NCI-H510A (cell line): Measurements from ENCODE around the gene CDK7.
A peak's percentile ranks its signal among the peaks of the same experiment; 100 is the strongest.
"Not testable (repeated sequence)": the region's sequence is repeated elsewhere in the genome, so short reads cannot be mapped to it uniquely, and the experiment has no call there.

ENCODE experiments used
- DNase-seq: peaks from one replicate; lab custom pipeline; 2025; lab: John Stamatoyannopoulos, UW

The CDK7 gene

GRCh38 chr5:69234457-69235268 is at the start of gene CDK7:
CDK7 (plus strand) TSS chr5:69234886; CDS start chr5:69234976, 90 bp downstream.
- peak; percentile 79 for DNase-seq

DNA sequence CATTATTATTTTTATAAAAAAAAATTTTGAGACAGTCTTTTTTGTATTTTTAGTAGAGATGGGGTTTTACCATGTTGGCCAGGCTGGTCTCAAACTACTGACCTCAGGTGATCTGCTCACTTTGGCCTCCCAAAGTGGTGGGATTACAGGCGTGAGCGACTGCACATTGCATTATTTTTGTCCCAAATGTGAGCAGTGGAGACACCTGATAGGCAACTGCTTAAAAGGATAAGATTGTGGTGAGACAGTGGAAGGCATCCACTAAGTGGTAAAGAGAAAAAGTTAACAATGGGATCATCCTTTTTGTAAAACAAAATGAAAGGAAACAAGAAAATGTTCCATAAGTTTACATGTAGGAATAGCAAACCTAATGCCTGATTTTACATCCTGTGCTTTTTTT is 47.3 kb upstream of the CDK7 start:
- DNase-seq: no peak

GRCh38 chr5:69188811-69189161 is 45.9 kb upstream of the CDK7 start:
- no peak for DNase-seq

DNA sequence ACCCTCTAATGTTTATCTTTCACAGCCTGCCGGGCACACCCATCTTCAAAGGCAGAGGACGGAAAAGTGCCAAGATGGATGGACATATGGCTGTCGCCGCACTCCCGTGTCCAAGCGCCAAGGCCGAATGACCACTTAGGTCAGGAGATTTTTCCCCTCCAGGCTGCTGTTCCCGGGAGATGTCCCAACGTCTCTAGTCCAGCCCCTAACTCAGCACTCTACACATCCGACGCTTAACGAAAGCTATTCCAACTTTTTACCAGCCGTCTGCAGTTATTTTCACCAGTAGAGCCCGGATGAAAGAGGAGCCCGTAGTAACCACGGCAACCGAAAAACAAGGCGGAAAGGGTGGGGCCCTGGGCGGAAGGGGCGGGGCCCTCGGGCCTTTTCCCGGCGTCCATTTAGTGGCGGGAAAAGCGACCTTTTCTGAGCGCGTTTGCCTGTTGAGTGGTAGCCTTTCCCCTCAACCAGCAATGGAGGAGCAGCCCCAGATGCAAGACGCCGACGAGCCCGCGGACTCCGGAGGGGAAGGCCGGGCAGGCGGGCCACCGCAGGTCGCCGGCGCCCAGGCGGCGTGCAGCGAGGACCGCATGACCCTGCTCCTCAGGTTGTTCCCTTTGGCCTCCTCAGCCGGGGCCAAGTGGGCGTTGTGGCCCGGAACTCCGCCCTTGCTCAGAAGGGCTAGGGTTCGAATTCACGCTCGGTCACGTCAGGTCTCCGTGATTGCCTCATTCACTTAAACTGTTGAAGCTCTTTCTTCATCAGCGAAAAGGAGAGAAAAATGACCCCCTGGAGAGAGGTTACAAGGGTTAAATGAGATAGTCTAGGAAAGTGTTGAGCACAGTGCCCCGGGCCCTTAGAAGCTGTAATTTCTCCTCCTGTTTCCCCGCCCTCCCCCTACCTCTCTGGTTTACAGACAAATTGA is 45.3 kb upstream of the CDK7 start, which contains the start of gene CENPH:
Gene CENPH, plus strand, starts transcription at position 422 of the 925 bp plus-strand sequence. Its CDS starts 52 bp downstream, at position 474.
- DNase-seq: peak; percentile 56

GRCh38 chr5:69202497-69202896 is 32.2 kb upstream of the CDK7 start:
- no peak for DNase-seq

DNA sequence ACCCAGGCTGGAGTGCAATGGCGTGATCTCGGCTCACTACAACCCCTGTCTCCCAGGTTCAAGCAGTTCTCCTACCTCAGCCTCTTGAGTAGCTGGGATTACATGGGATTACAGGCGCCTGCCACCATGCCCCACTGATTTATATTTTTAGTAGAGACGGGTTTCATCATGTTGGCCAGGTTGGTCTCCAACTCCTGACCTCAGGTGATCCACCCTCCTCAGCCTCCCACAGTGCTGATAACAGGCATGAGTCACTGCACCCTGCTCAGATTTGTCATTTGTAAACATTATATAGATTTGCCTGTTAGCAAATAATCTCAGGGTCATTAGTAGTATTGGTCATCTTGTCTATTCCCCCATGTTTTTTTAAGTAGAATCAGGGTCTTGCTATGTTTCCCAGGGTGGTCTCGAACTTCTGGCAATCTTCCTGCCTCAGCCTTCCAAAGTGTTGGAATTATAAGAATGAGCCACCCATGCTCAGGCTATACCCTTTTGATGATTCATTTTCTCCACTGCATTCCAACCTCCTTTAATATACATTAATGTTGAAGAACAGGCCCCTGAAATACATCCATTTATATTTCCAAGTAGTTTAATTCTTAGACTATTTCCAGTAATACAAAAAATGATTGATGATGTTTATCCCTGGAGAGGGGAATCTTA is 28.0 kb upstream of the CDK7 start:
- no peak for DNase-seq

DNA sequence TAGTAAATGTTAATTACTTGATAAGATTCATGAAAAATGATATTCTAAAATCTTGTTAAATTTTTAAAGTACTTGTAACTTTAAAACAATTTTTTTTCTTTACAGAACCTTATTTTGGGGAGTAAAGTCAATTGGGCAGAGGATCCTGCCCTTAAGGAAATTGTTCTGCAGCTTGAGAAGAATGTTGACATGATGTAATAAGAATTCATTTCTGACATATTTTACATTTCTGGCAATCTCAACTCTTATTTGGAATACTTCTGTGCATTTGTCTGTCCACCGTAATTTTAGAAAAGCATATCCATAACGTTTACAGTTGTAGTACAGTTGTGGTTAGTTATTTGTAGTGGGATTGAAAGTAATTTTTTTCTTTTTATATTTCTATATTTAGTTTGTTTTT is 25.1 kb upstream of the CDK7 start:
- no peak for DNase-seq

- DNase-seq: no peak
Measured at GRCh38 chr5:69211200-69211599, 23.5 kb upstream of the CDK7 start.

DNA sequence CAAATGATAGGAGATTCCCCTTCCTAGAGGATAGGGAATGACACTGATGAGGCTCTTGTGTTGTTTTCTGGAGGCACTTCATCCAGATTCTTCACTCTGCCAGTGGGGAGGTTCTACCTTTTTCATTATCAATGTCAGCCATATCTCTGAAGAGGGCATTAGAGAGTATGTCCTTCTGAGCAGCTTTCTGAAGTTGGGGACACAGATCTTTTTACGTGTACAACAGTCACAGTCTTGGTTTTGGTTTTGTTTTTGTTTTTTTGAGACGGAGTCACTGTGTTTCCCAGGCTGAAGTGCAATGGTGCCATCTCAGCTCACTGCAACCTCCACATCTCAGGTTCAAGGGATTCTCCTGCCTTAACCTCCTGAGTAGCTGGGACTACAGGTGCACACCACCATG is 22.7 kb upstream of the CDK7 start:
- DNase-seq: no peak

GRCh38 chr5:69213513-69214215 is 21.0 kb upstream of the CDK7 start:
- no peak for DNase-seq

GRCh38 chr5:69217151-69217511 is 17.6 kb upstream of the CDK7 start:
- no peak for DNase-seq

- DNase-seq: peak; percentile 71
Measured at GRCh38 chr5:69217548-69218526, 16.8 kb upstream of the CDK7 start.

- no peak for DNase-seq
Measured at GRCh38 chr5:69219939-69220338, 14.7 kb upstream of the CDK7 start.

GRCh38 chr5:69220371-69220770 is 14.3 kb upstream of the CDK7 start:
- not testable (repeated sequence) for DNase-seq

DNA sequence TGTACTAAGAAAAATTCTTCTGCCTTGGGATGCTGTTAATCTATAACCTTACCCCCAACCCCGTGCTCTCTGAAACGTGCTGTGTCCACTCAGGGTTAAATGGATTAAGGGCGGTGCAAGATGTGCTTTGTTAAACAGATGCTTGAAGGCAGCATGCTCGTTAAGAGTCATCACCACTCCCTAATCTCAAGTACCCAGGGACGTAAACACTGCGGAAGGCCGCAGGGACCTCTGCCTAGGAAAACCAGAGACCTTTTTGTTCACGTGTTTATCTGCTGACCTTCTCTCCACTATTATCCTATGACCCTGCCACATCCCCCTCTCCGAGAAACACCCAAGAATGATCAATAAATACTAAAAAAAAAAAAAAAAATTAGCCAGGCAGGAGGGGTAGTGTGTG is 13.9 kb upstream of the CDK7 start:
- not testable (repeated sequence) for DNase-seq

- no peak for DNase-seq
Measured at GRCh38 chr5:69224520-69224919, 10.2 kb upstream of the CDK7 start.

DNA sequence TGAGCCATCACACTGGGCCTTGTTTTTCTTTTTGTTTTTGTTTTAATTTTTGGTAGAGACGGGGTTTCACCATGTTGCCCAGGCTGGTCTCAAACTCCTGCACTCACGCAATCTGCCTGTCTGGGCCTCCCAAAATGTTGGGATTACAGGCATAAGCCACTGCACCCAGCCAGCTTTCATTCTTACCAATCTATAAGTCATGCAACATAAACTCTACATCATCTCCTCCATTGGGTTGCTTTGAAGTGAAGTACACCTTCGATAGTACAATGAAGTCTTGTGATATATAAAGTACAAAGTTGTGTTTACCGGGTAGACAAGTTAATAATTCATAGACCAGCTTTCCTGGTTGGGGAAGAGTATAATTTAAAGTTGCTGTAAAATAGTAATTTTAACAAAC is 8.8 kb upstream of the CDK7 start:
- DNase-seq: no peak

DNA sequence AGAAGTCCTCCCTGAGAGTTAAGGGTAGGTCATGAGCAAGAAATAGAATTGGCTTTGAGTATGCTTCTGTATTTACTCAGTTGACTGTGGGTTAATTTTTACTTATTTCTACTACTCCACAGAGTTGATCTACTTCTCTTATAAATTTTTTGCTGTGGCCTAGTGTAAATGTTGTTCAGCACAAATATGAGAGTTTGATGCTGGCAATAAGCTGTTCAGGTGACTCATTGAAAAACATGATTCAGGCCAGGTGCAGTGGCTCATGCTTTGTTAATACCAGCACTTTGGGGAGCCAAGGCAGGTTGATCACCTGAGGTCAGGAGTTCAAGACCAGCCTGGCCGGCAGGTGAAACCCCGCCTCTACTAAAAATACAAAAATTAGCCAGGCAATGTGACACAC is 4.5 kb upstream of the CDK7 start:
- no peak for DNase-seq

DNA sequence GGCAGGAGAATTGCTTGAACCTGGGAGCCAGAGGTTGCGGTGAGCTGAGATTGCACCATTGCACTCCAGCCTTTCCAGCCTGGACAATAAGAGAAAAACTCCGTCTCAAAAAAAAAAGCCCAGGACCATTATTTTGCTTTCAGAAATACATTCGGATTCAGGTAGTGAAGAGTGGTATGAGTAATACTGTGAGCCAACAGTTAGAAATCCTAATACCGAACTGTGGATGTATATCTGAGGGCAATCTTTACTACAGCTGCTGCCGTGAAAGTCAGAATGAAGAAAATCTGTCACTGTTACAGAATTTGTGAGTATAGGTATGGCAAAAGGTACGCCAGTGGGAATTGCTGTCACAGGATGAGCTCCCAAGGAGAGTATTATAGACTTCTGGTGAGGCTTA is 3.4 kb upstream of the CDK7 start:
- DNase-seq: no peak

- DNase-seq: no peak
Measured at GRCh38 chr5:69231851-69232250, 2.8 kb upstream of the CDK7 start.

DNA sequence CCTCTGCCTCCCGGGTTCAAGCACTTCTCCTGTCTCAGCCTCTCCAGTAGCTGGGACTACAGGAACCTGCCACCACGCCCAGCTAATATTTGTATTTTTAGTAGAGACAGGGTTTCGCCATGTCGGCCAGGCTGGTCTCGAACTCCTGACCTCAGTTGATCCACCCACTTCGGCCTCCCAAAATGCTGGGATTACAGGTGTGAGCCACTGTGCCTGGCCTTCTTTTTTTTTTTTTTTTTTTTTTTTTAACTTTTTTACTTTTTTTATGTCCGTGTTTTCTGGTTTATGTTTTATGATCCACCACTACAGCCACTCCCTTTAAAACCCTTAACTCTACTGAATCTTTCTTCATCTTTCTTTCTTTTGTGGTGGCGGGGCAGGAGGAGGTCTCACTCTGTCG is 2.0 kb downstream of the CDK7 start:
- DNase-seq: not testable (repeated sequence)
